Measurements from ENCODE around the gene ZNF296. TPM values are rescaled to one million over a fixed set of nuclear protein-coding genes. Genes with fewer than 3 reads are reported as not detected.

Gene ZNF296
- total and polyA plus RNA-seq, 2 of the 8 experiments (the other 6 are each of a cell fraction or from before 2014, with no cell fraction given), result 2.7 to 7.5 TPM

DNA sequence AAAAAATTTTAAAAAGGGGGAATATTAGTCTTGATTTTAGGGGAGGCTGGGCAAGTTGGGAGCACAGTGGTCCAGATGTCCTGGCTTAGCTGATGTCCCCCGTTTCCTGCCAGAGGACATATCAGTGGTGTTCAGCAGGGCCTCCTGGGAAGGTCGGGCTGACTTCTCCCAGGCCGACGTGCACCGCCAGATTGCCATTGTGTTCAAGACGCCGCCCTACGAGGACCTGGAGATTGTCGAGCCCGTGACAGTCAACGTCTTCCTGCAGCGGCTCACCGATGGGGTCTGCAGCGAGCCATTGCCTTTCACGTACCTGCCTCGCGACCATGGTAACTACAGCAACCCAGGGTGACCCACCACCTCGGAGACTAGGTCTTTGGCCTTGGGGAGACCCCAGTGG, 43.9 kb downstream of the ZNF296 start:
- Histone ChIP-seq H2BK12ac (ENCODE audit: low read depth, low read length) (no peak overlapping the region), H2AFZ (ENCODE audit: low read length) (no peak overlapping the region), H3K18ac (ENCODE audit: extremely low read depth, low read length) (no peak overlapping the region), H3K36me3 (ENCODE audit: control insufficient read depth in 2 of 4, insufficient read depth in 4 of 4, low read length in 3 of 4) (peaks cover 0 to 11% (median 2%) of the 10 kb centered on the region in 4 experiments; a peak in 3 of 8 replicates), H3K23me2 (ENCODE audit: low read depth, low read length) (no peaks in the 10 kb centered on the region), H4K20me1 (replicated peaks in 1 of 2; ENCODE audit: control insufficient read depth in 1 of 2, insufficient read depth in 2 of 2, low read length in 2 of 2) (no peaks in the 10 kb centered on the region), H2BK15ac (ENCODE audit: low read length) (no peak overlapping the region), H3K56ac (replicated peaks; ENCODE audit: insufficient read length, low read depth, low read length) (no peak overlapping the region), H3K9ac (replicated peaks in 1 of 4; ENCODE audit: extremely low read depth in 1 of 4, low read depth in 3 of 4, low read length in 3 of 4) (no peak overlapping the region), H3K4me3 (ENCODE audit: extremely low read depth in 1 of 4, insufficient read depth in 2 of 4, low read depth in 3 of 4, low read length in 4 of 4) (no peak overlapping the region), H2AK5ac (ENCODE audit: low read depth, low read length) (no peak overlapping the region), H3K23ac (ENCODE audit: insufficient read length) (no peak overlapping the region), H3K14ac (ENCODE audit: insufficient read length) (no peak overlapping the region), H4K5ac (ENCODE audit: insufficient read length, low read depth, low read length) (no peak overlapping the region), H3K4me2 (ENCODE audit: insufficient read depth in 1 of 2, low read depth in 2 of 2, low read length in 2 of 2) (no peak overlapping the region), H3K79me1 (ENCODE audit: low read depth, low read length) (no peaks in the 10 kb centered on the region), H2BK5ac (ENCODE audit: low read depth, low read length) (no peak overlapping the region), H3K27me3 (replicated peaks in 1 of 4; ENCODE audit: control insufficient read depth in 3 of 4, extremely low read depth in 1 of 4, insufficient read depth in 3 of 4, low read length in 3 of 4) (no peaks in the 10 kb centered on the region), H3K4me1 (replicated peaks in 1 of 4; ENCODE audit: control insufficient read depth in 3 of 4, insufficient read depth in 4 of 4, low read length in 3 of 4) (no peaks in the 10 kb centered on the region), H3K79me2 (ENCODE audit: control insufficient read depth in 1 of 2, insufficient read depth in 2 of 2, low read length in 2 of 2) (no peaks in the 10 kb centered on the region), H3K9me3 (ENCODE audit: insufficient read depth in 2 of 2, low read depth in 1 of 2, low read length in 1 of 2) (no peaks in the 10 kb centered on the region), H3K27ac (ENCODE audit: low read depth, low read length) (no peak overlapping the region), H4K91ac (replicated peaks; ENCODE audit: insufficient read length, low read length) (no peak overlapping the region), H3K4ac (replicated peaks; ENCODE audit: insufficient read length, low read depth, low read length) (no peak overlapping the region), H2BK120ac (replicated peaks; ENCODE audit: low read depth, low read length) (no peak overlapping the region), H2BK20ac (ENCODE audit: low read length) (no peak overlapping the region), H4K8ac (ENCODE audit: extremely low read depth, insufficient read depth, low read length) (no peak overlapping the region)
- CTCF ChIA-PET (ENCODE audit: partially characterized antibody), result interaction anchor here (1.1 to 1.6 kb wide), 4 partner anchors 18 to 116 kb away, joined by 3 to 5 read pairs (median 4); no protein-coding TSS in a partner anchor
- no peak for DNase-seq (ENCODE audit: low read depth in 1 of 2, low spot score in 2 of 2)
- WGBS, 2 experiments (ENCODE audit: extremely low coverage in 1 of 2, insufficient coverage in 1 of 2, insufficient read length in 1 of 2, insufficient replicate concordance in 2 of 2, low coverage in 1 of 2, low lambda C conversion rate in 2 of 2, missing lambda C conversion rate in 1 of 2), result 93% methylated on average over 18 of the region's 18 CpGs; no CpG with 5 or more reads in 1 of the 2 experiments
- POLR2A ChIA-PET (ENCODE audit: partially characterized antibody), result interaction anchor here (1.6 kb wide), 1 partner anchor 19 kb away, joined by 3 read pairs; no protein-coding TSS in a partner anchor
- no peak for FAIRE-seq
- TF ChIP-seq KDM4A (IDR thresholded peaks at IDR 0.05; ENCODE audit: low read depth, low read length, severe bottlenecking), result no peak
- TF ChIP-seq POLR2A (IDR thresholded peaks at IDR 0.05; ENCODE audit: control extremely low read depth in 1 of 2, low read depth in 2 of 2, low read length in 2 of 2), result no peak
- TF ChIP-seq HDAC6 (IDR thresholded peaks at IDR 0.05; ENCODE audit: low read depth, low read length), result no peak
- no peak for TF ChIP-seq RFX5 (IDR thresholded peaks at IDR 0.05; ENCODE audit: borderline replicate concordance, low read depth, low read length)
- no peak for TF ChIP-seq POU5F1 (IDR thresholded peaks at IDR 0.05; ENCODE audit: low read depth, low read length)
- no peak for TF ChIP-seq SIN3A (conservative IDR thresholded peaks at IDR 0.05 in 1 of 2, IDR thresholded peaks at IDR 0.05 in 1 of 2; ENCODE audit: low read depth in 1 of 2, low read length in 2 of 2)
- TF ChIP-seq TAF7 (optimal IDR thresholded peaks at IDR 0.05; ENCODE audit: borderline replicate concordance, low read depth, low read length), result no peak
- no peak for TF ChIP-seq CTBP2 (IDR thresholded peaks at IDR 0.05; ENCODE audit: borderline replicate concordance, insufficient read depth, insufficient read length, low read length)
- no peak for TF ChIP-seq KDM5A (IDR thresholded peaks at IDR 0.05; ENCODE audit: low read length)
- no peak for TF ChIP-seq GABPA (IDR thresholded peaks at IDR 0.05; ENCODE audit: borderline replicate concordance, insufficient read depth, low read length)
- TF ChIP-seq SP1 (IDR thresholded peaks at IDR 0.05; ENCODE audit: low read depth, low read length), result no peak
- no peak for TF ChIP-seq TEAD4 (IDR thresholded peaks at IDR 0.05; ENCODE audit: low read depth, low read length)

Data from H1 (cell line).